ENCODE data around the gene ARHGAP15. TPM values are rescaled to one million over a fixed set of nuclear protein-coding genes. Genes with fewer than 3 reads are reported as not detected.

Gene ARHGAP15
- total and polyA plus RNA-seq, 3 donors from 2014 or later, result 2.2 to 15.0 (median 7.7) TPM

GRCh38 chr2:143229952-143230351 is 100.7 kb downstream of the ARHGAP15 start:
- no peak overlapping the region for H3K27ac ChIP-seq
- DNase-seq, result no peak
- H3K4me3 ChIP-seq, result no peak overlapping the region
- WGBS, 2 donors, result 54 to 64% methylated on average over 2 of the region's 2 CpGs
- no peaks in the 10 kb centered on the region for H3K36me3 ChIP-seq (ENCODE audit: low read depth, missing control alignments)
- intact Hi-C loops (cut with DNase I; ENCODE audit: low total_unique reads), result no loop called here
- TF ChIP-seq POLR2A (IDR thresholded peaks at IDR 0.05), result no peak
- TF ChIP-seq CTCF (IDR thresholded peaks at IDR 0.05), result no peak
- H3K27me3 ChIP-seq, result no peaks in the 10 kb centered on the region
- no peaks in the 10 kb centered on the region for H3K9me3 ChIP-seq
- no peaks in the 10 kb centered on the region for H3K4me1 ChIP-seq

GRCh38 chr2:143230506-143231253 is 101.5 kb downstream of the ARHGAP15 start:
- DNase-seq, result no peak
- 73 to 83% methylated on average over 3 of the region's 3 CpGs for WGBS, 2 donors
- TF ChIP-seq POLR2A (IDR thresholded peaks at IDR 0.05), result no peak
- TF ChIP-seq CTCF (IDR thresholded peaks at IDR 0.05), result no peak
- Histone ChIP-seq H3K4me3 (no peak overlapping the region), H3K36me3 (ENCODE audit: low read depth, missing control alignments) (no peaks in the 10 kb centered on the region), H3K27me3 (no peaks in the 10 kb centered on the region), H3K27ac (no peak overlapping the region), H3K4me1 (no peaks in the 10 kb centered on the region), H3K9me3 (no peaks in the 10 kb centered on the region)
- intact Hi-C loops (cut with DNase I; ENCODE audit: low total_unique reads), result no loop called here

GRCh38 chr2:143231254-143231645 is 102.0 kb downstream of the ARHGAP15 start:
- WGBS, 2 donors, result 44 to 58% methylated on average over 1 of the region's 1 CpG

GRCh38 chr2:143237146-143237777 is 108.0 kb downstream of the ARHGAP15 start:
- Histone ChIP-seq H3K4me1 (no peaks in the 10 kb centered on the region), H3K27ac (no peak overlapping the region), H3K4me3 (no peak overlapping the region), H3K9me3 (no peaks in the 10 kb centered on the region), H3K27me3 (no peaks in the 10 kb centered on the region), H3K36me3 (ENCODE audit: low read depth, missing control alignments) (no peaks in the 10 kb centered on the region)
- WGBS, 2 donors, result 88 to 94% methylated on average over 8 of the region's 8 CpGs
- intact Hi-C loops (cut with DNase I; ENCODE audit: low total_unique reads), result no loop called here
- no peak for TF ChIP-seq CTCF (IDR thresholded peaks at IDR 0.05)
- TF ChIP-seq POLR2A (IDR thresholded peaks at IDR 0.05), result no peak
- DNase-seq, result no peak

More at GRCh38 chr2:143231254-143231645, 102.0 kb downstream of the ARHGAP15 start:
- H3K27me3 ChIP-seq, result no peaks in the 10 kb centered on the region
- TF ChIP-seq POLR2A (IDR thresholded peaks at IDR 0.05) (no peak), CTCF (IDR thresholded peaks at IDR 0.05) (no peak)
- H3K4me3 ChIP-seq, result no peak overlapping the region
- no peak for DNase-seq
- H3K4me1 ChIP-seq, result no peaks in the 10 kb centered on the region
- H3K36me3 ChIP-seq (ENCODE audit: low read depth, missing control alignments), result no peaks in the 10 kb centered on the region
- H3K9me3 ChIP-seq, result no peaks in the 10 kb centered on the region
- no peak overlapping the region for H3K27ac ChIP-seq
- intact Hi-C loops (cut with DNase I; ENCODE audit: low total_unique reads), result no loop called here
